ENCODE measurements around the gene CCNJ.
"Not testable (repeated sequence)": the region's sequence is repeated elsewhere in the genome, so short reads cannot be mapped to it uniquely, and the experiment has no call there.

CCNJ gene

GRCh38 chr10:96043033-96043892 is at the start of gene CCNJ:
TSS of gene CCNJ (plus strand) at chr10:96043583. CDS start at chr10:96044394, 811 bp downstream.
- DNase-seq (ENCODE audit: low read depth in 2 of 2): peak; percentile 70 to 73

GRCh38 chr10:95994376-95994775 is 49.0 kb upstream of the CCNJ start:
- DNase-seq (ENCODE audit: low read depth in 2 of 2): not testable (repeated sequence)

- DNase-seq (ENCODE audit: low read depth in 2 of 2): no peak
These were observed 45.1 kb upstream of the CCNJ start for GRCh38 chr10:95998255-95998784.

- DNase-seq (ENCODE audit: low read depth in 2 of 2): no peak
These were observed 29.4 kb upstream of the CCNJ start for GRCh38 chr10:96013956-96014355.

GRCh38 chr10:96014473-96015102 is 28.8 kb upstream of the CCNJ start:
- DNase-seq (ENCODE audit: low read depth in 2 of 2): no peak

GRCh38 chr10:96017191-96017687 is 26.1 kb upstream of the CCNJ start:
- peak in 1 of 2 experiments; percentile 10 for DNase-seq (ENCODE audit: low read depth in 2 of 2)

- no peak for DNase-seq (ENCODE audit: low read depth in 2 of 2)
These were observed 22.1 kb upstream of the CCNJ start for GRCh38 chr10:96021332-96021731.

- no peak for DNase-seq (ENCODE audit: low read depth in 2 of 2)
These were observed 20.6 kb upstream of the CCNJ start for GRCh38 chr10:96022739-96023138.

GRCh38 chr10:96023168-96023567 is 20.2 kb upstream of the CCNJ start:
- no peak for DNase-seq (ENCODE audit: low read depth in 2 of 2)

- no peak for DNase-seq (ENCODE audit: low read depth in 2 of 2)
These were observed 17.8 kb upstream of the CCNJ start for GRCh38 chr10:96025566-96025965.

- DNase-seq (ENCODE audit: low read depth in 2 of 2): no peak
These were observed 8.8 kb upstream of the CCNJ start for GRCh38 chr10:96034625-96035024.

GRCh38 chr10:96038476-96039387 is 4.7 kb upstream of the CCNJ start:
- no peak for DNase-seq (ENCODE audit: low read depth in 2 of 2)

GRCh38 chr10:96041146-96041545 is 2.2 kb upstream of the CCNJ start:
- no peak for DNase-seq (ENCODE audit: low read depth in 2 of 2)

GRCh38 chr10:96043893-96044715 is 721 bp downstream of the CCNJ start:
- DNase-seq (ENCODE audit: low read depth in 2 of 2): peak in 1 of 2 experiments; percentile 8

- peak in 1 of 2 experiments; percentile 2 for DNase-seq (ENCODE audit: low read depth in 2 of 2)
These were observed 1.4 kb downstream of the CCNJ start for GRCh38 chr10:96044736-96045135.

- no peak for DNase-seq (ENCODE audit: low read depth in 2 of 2)
These were observed 3.2 kb downstream of the CCNJ start for GRCh38 chr10:96046546-96046945.

GRCh38 chr10:96047004-96047649 is 3.7 kb downstream of the CCNJ start:
- DNase-seq (ENCODE audit: low read depth in 2 of 2): no peak

GRCh38 chr10:96047925-96048324 is 4.5 kb downstream of the CCNJ start:
- DNase-seq (ENCODE audit: low read depth in 2 of 2): not testable (repeated sequence)

GRCh38 chr10:96049340-96049739 is 6.0 kb downstream of the CCNJ start:
- DNase-seq (ENCODE audit: low read depth in 2 of 2): no peak

- DNase-seq (ENCODE audit: low read depth in 2 of 2): no peak
These were observed 10.6 kb downstream of the CCNJ start for GRCh38 chr10:96053985-96054384.

Measured in fibroblast of skin of left biceps (primary cell).